Pancreas (tissue), 10 donors: ENCODE data around the gene NFATC3. TPM values are rescaled to one million over a fixed set of nuclear protein-coding genes. Genes with fewer than 3 reads are reported as not detected.
A peak's percentile ranks its signal among the peaks of the same experiment; 100 is the strongest.

Experiments
- ATAC-seq, 4 donors: fragments of 200-7000 bp; cut with Tn5 transposase; one replicate each; pipeline versions ENCODE4 v1.8.0 to v1.9.1; 2020; ENCODE audit warnings: mild to moderate bottlenecking in 4 of 4, moderate library complexity in 4 of 4
- DNase-seq, 6 donors: peaks; one replicate each; pipeline ENCODE4 v3.0.0-alpha.2; 2020
- FAIRE-seq: peaks from 2 replicates; lab custom pipeline; 2012; peaks lifted over from hg19 to GRCh38; lab: Jason Lieb, UNC
- H3K27ac ChIP-seq, 4 donors: fragments of 200-600 bp; sonication (generic); 1 replicate in 3 of 4; 2 replicates in 1 of 4; pipeline versions ENCODE4 v1.5.0 to v1.8.0; 2020
- H3K27me3 ChIP-seq, 4 donors: fragments of 200-600 bp; one replicate each; pipeline ENCODE4 v1.8.0; 2021
- H3K36me3 ChIP-seq, 3 donors: fragments of 200-600 bp; sonication (generic) in 1 of 3; one replicate each; pipeline versions ENCODE4 v1.5.0 to v1.8.0; 2020 to 2021
- H3K4me1 ChIP-seq, 3 donors: fragments of 200-600 bp; one replicate each; pipeline ENCODE4 v1.8.0; 2021
- H3K4me3 ChIP-seq, 4 donors: fragments of 200-600 bp; sonication (generic) in 2 of 4; one replicate each; pipeline versions ENCODE4 v1.5.0 to v1.8.0; 2020 to 2021
- H3K9me3 ChIP-seq, 4 donors: fragments of 200-600 bp; one replicate each; pipeline ENCODE4 v1.8.0; 2021
- WGBS, 2 donors: extraction: QIAGEN DNeasy Blood & Tissue Kit; methylation state at CpG; one replicate each; pipeline ENCODE4 v1.1.7; 2013; 5-methylcytosine and 5-hydroxymethylcytosine counted together
- intact Hi-C, 3 donors: fragments of 100-400 bp; cut with DNase I; formaldehyde crosslinking; loops; one replicate each; pipeline versions ENCODE4 v1.11.1 to v1.14.2; 2022
- polyA plus RNA-seq, 2 donors: library from polyadenylated mRNA; stranded (reverse); fragments of 200-250 nt; gene quantifications; one replicate each; pipeline ENCODE4 v1.2.3, GENCODE V29; 2013
- total RNA-seq, 6 donors: library from RNA; stranded (reverse); fragmentation: NEBNext Ultra II Directional in 4 of 6; extraction: Animal tissue kit (Norgen Biotek cat#: 25700) in 4 of 6; gene quantifications; one replicate each; pipeline versions ENCODE4 v1.2.1 to v1.2.4, GENCODE V29; 2021 to 2023
- TF ChIP-seq, protein P1 (sequence below), 4 donors: fragments of 200-600 bp; sonication (generic) in 3 of 4; IDR thresholded peaks; one replicate each; pipeline versions ENCODE4 v1.5.0 to v1.8.0; 2021; ENCODE audit warnings: antibody characterized with exemption in 4 of 4
- donor health status: healthy with polysubstance abuse.
- donor health status: DM: no; HTN: no; CAD: no; lungs with moderate emphysema.
- donor health status: DM: no; HTN: no; CAD: no.
- donor health status: control.
- donor health status: control.
- donor health status: Bipolar disorder and iron deficiency.
- donor health status: DM: yes; HTN: yes; CAD: no.
- donor health status: DM: no; HTN: no; CAD: no.
- donor health status: DM: no; HTN: no; CAD: no.
- donor health status: DM: yes; HTN: yes; CAD: no.

Gene NFATC3
- total and polyA plus RNA-seq, 8 donors, result 3.8 to 19.3 (median 12.5) TPM

DNA sequence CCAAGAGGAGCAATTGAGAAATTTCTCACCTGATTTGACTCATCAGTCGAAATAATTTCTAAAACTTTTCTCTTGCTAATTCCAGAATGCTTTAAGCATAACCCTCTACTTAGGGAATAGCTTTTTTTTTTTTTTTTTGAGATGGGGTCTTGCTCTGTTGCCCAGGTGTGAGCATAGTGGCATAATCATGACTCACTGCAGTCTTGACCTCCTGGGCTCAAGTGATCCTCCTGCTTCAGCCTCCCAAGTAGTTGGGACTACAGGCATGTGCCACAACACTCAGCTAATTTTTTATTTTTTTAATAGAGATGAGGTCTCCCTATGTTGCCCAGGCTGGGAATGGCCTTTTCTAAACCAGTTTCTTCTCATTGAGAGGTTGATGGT, 13.7 kb upstream of the NFATC3 start:
- intact Hi-C loops, result no loop called here
- Histone ChIP-seq H3K27me3 (no peaks in the 10 kb centered on the region), H3K36me3 (peaks cover 0 to 6% (median 0%) of the 10 kb centered on the region in 3 donors), H3K9me3 (no peaks in the 10 kb centered on the region), H3K27ac (no peak overlapping the region), H3K4me1 (peaks cover 0 to 6% (median 0%) of the 10 kb centered on the region in 3 donors), H3K4me3 (no peak overlapping the region)
- no peak for DNase-seq
- TF ChIP-seq, protein P1, sequence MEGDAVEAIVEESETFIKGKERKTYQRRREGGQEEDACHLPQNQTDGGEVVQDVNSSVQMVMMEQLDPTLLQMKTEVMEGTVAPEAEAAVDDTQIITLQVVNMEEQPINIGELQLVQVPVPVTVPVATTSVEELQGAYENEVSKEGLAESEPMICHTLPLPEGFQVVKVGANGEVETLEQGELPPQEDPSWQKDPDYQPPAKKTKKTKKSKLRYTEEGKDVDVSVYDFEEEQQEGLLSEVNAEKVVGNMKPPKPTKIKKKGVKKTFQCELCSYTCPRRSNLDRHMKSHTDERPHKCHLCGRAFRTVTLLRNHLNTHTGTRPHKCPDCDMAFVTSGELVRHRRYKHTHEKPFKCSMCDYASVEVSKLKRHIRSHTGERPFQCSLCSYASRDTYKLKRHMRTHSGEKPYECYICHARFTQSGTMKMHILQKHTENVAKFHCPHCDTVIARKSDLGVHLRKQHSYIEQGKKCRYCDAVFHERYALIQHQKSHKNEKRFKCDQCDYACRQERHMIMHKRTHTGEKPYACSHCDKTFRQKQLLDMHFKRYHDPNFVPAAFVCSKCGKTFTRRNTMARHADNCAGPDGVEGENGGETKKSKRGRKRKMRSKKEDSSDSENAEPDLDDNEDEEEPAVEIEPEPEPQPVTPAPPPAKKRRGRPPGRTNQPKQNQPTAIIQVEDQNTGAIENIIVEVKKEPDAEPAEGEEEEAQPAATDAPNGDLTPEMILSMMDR (IDR thresholded peaks at IDR 0.05), result no peak
- 88 to 91% methylated on average over 1 of the region's 1 CpG for WGBS, 2 donors
- FAIRE-seq, result no peak
- no peak for ATAC-seq

DNA sequence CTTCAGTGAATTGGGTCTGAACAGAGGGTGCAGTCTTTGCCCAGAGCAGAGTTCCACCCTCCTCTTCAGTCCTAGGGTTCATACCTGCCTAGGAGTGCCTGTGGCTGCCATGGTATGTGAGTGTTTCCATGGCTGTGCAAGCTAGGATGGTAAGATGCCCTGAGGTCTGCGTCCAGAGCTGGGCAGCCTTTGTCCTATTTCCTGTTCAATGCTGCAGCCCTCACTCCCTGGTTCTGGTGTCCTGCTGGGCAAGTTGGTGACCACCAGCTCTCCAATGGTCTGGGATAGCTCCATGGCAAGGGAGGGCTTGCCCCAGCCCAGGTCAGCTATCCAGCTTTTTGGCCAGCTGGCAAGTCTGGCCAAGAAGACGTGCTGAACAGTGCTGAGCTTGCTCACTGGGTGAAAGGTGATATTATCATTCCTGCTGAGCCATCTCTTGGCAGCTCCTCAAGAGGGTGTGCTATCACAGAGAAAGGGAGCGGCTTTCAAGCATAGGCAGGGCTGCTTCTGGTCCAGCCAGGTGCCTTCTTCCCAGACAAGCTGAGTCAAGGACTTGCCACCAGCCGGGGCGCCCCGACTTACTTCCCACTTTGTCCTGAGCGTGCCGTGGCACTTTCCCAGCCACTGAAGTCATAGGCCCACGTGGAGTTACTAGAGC, 13.0 kb upstream of the NFATC3 start:
- H3K36me3 ChIP-seq, result peaks cover 0 to 6% (median 0%) of the 10 kb centered on the region in 3 donors
- TF ChIP-seq, protein P1 (IDR thresholded peaks at IDR 0.05), result no peak
- intact Hi-C loops, result no loop called here
- WGBS, 2 donors, result 84 to 96% methylated on average over 9 of the region's 9 CpGs
- H3K4me1 ChIP-seq, result peaks cover 0 to 6% (median 0%) of the 10 kb centered on the region in 3 donors
- H3K27ac ChIP-seq, result no peak overlapping the region
- H3K27me3 ChIP-seq, result no peaks in the 10 kb centered on the region
- no peak overlapping the region for H3K4me3 ChIP-seq
- ATAC-seq (peak in 1 of 4 donors; percentile 39), FAIRE-seq (no peak), DNase-seq (peak in 1 of 6 donors; percentile 46)
- H3K9me3 ChIP-seq, result no peaks in the 10 kb centered on the region

DNA sequence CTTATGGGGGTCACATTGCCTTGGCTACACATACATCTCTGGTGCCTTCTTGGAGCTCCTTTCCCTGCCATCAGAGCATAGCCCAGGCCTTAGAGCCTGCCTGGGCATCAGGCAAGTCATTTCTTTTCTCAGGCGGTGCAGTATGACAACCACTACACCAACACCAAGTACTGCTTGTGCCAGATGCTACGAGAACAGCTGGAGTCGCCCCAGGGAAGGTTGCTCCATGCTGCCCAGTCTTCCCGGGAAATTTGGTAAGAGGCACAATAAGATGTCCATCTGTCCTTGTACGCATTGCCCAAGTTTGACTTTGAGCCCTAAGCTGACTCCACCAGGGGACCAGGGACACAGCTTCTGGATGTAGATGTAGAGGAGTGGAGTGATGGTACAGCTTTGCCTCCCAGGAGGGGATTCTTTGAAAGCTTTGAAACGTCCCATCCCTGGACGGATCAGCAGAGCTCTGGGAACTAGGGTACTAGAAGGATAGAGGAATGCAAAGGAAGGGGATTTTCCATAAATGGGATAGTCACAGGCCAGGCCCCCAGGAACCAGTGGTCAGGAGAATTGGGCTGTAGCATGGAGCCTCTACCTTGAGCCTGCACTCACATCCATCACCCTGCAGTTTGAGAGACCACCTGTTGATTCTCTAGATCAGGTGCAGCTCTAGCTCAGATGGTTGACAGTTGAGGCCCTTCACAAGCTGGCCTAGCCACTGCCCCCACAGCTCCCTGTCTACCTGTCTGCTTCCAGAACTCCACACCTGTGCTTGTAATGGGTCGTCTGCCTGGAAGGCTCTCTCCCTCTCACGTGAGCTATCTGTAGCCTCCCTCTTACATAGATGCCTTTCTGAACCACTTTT, 11.0 kb upstream of the NFATC3 start:
- intact Hi-C loops, result no loop called here
- TF ChIP-seq, protein P1 (IDR thresholded peaks at IDR 0.05), result no peak
- no peaks in the 10 kb centered on the region for H3K9me3 ChIP-seq
- DNase-seq (peak in 1 of 6 donors; percentile 16), ATAC-seq (no peak), FAIRE-seq (no peak)
- WGBS, 2 donors, result 93% methylated on average over 9 of the region's 9 CpGs
- H3K36me3 ChIP-seq, result peaks cover 0 to 6% (median 0%) of the 10 kb centered on the region in 3 donors
- no peak overlapping the region for H3K27ac ChIP-seq
- no peak overlapping the region for H3K4me3 ChIP-seq
- no peaks in the 10 kb centered on the region for H3K27me3 ChIP-seq
- H3K4me1 ChIP-seq, result peaks cover 0 to 6% (median 0%) of the 10 kb centered on the region in 3 donors

DNA sequence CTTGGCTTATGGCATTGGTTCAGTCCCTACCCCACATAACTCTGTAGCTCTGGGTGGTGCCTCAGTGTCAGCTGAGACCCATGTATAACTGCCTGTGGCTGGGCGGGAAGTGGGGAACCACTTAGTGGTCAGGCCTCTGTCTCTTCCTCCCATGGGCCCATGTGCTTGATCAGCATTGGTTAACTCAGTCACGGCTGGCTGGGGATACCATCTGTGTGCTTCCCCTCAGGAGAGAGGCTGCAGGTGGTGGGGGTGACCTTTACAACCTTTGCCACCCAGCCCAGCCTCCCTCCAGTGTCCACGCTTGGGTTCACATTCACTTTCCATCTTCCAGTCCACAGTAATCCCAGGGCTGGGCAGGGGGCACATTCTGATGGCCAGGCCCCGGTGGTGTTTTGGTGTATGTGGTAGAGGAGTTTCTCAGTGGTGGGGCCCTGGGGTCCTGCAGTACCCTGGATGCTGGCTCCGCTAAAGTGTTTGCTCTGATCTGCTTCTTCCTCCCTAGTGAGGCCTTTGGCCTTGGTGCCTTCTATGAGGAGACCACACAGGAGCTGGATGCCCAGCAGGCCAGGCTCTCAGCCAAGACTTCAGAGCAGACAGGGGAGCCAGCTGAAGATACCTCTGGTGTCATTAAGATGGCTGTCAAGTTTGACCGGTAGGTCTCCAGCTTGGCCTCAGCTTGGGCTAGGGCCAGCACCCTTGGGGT, 10.2 kb upstream of the NFATC3 start:
- peak in 2 of 4 donors; percentile 9 to 37 for ATAC-seq
- Histone ChIP-seq H3K36me3 (peaks cover 0 to 6% (median 0%) of the 10 kb centered on the region in 3 donors), H3K9me3 (no peaks in the 10 kb centered on the region), H3K4me1 (peaks cover 0 to under 1% (median 0%) of the 10 kb centered on the region in 3 donors), H3K27ac (no peak overlapping the region), H3K27me3 (no peaks in the 10 kb centered on the region), H3K4me3 (no peak overlapping the region)
- intact Hi-C loops, result no loop called here
- no peak for FAIRE-seq
- WGBS, 2 donors, result 91% methylated on average over 6 of the region's 6 CpGs
- DNase-seq, result peak in 1 of 6 donors; percentile 46
- TF ChIP-seq, protein P1 (IDR thresholded peaks at IDR 0.05), result no peak
